SK-N-SH (cell line): ENCODE data around the gene KLC4. TPM values are rescaled to one million over a fixed set of nuclear protein-coding genes. Genes with fewer than 3 reads are reported as not detected.

Experiments
- CTCF ChIA-PET: fragments of 300-600, 350-600 bp; formaldehyde crosslinking; extraction: SDS; loops from one replicate; lab custom pipeline; 2021; lab: Yijun Ruan, JAX
- POLR2A ChIA-PET: fragments of 350-600 bp; sonication (Branson Sonifier 250); formaldehyde crosslinking; extraction: SDS; loops from one replicate; lab custom pipeline; 2020; ENCODE audit warnings: antibody characterized with exemption, inconsistent platforms; lab: Yijun Ruan, JAX
- DNase-seq: peaks from one replicate; pipeline ENCODE4 v3.0.0; 2012
- H2AFZ ChIP-seq: fragments of 200-600 bp; sonication (generic); 2 replicates; pipeline ENCODE4 v1.8.1; 2016; ENCODE audit warnings: antibody characterized with exemption, mild to moderate bottlenecking, low read depth
- H3F3A ChIP-seq: fragments of 200-600 bp; sonication (generic); replicated peaks from 2 replicates; pipeline ENCODE3; 2016; ENCODE audit warnings: antibody characterized with exemption, mild to moderate bottlenecking; ENCODE audit not compliant: insufficient read depth
- H3K27ac ChIP-seq, 2 experiments: fragments of 200-500 bp in 1 of 2; fragments of 200-600 bp in 1 of 2; sonication (Bioruptor generic) in 1 of 2; sonication (generic), shearing (Covaris generic) in 1 of 2; 2 replicates each; pipeline versions ENCODE4 v1.5.1 to v1.6.1; 2014 to 2016; ENCODE audit warnings: low read depth in 2 of 2, inconsistent platforms in 1 of 2, low read length in 1 of 2, mild to moderate bottlenecking in 1 of 2, mixed read lengths in 1 of 2
- H3K27me3 ChIP-seq: fragments of 200-600 bp; sonication (generic), shearing (Covaris generic); 2 replicates; pipeline ENCODE4 v1.6.1; 2016; ENCODE audit warnings: mixed run types; ENCODE audit not compliant: insufficient read depth
- H3K36me3 ChIP-seq, 2 experiments: fragments of 200-500 bp in 1 of 2; fragments of 200-600 bp in 1 of 2; sonication (Bioruptor generic) in 1 of 2; sonication (generic) in 1 of 2; replicated peaks in 1 of 2; 2 replicates each; pipeline versions ENCODE3 to v1.5.1; 2014 to 2016; ENCODE audit warnings: low read length in 1 of 2, mild to moderate bottlenecking in 1 of 2; ENCODE audit not compliant: insufficient read depth in 2 of 2, control insufficient read depth in 1 of 2
- H3K4me1 ChIP-seq, 2 experiments: fragments of 200-500 bp in 1 of 2; fragments of 200-600 bp in 1 of 2; sonication (Bioruptor generic) in 1 of 2; sonication (generic), shearing (Covaris generic) in 1 of 2; 2 replicates each; pipeline versions ENCODE4 v1.5.1 to v1.6.1; 2014 to 2016; ENCODE audit warnings: low read depth in 1 of 2, low read length in 1 of 2, mixed run types in 1 of 2; ENCODE audit not compliant: insufficient read depth in 2 of 2, control insufficient read depth in 1 of 2
- H3K4me2 ChIP-seq: fragments of 200-600 bp; sonication (generic), shearing (Covaris generic); 2 replicates; pipeline ENCODE4 v1.6.1; 2017; ENCODE audit warnings: mixed run types
- H3K4me3 ChIP-seq, 2 experiments: fragments of 200-500 bp in 1 of 2; fragments of 200-600 bp in 1 of 2; sonication (Bioruptor generic) in 1 of 2; sonication (generic), shearing (Covaris generic) in 1 of 2; 2 replicates each; pipeline versions ENCODE4 v1.5.1 to v1.8.1; 2014 to 2016; ENCODE audit warnings: low read depth in 2 of 2, inconsistent platforms in 1 of 2, low read length in 1 of 2, mild to moderate bottlenecking in 1 of 2, mixed read lengths in 1 of 2, moderate library complexity in 1 of 2
- H3K79me2 ChIP-seq: fragments of 200-600 bp; sonication (generic); 2 replicates; pipeline ENCODE4 v1.8.1; 2017; ENCODE audit warnings: mild to moderate bottlenecking; ENCODE audit not compliant: insufficient read depth
- H3K9ac ChIP-seq: fragments of 200-600 bp; sonication (generic); 2 replicates; pipeline ENCODE4 v1.6.1; 2017; ENCODE audit warnings: mixed run types
- H3K9me2 ChIP-seq: fragments of 200-600 bp; sonication (generic); 2 replicates; pipeline ENCODE4 v1.6.1; 2017; ENCODE audit warnings: mixed run types
- H3K9me3 ChIP-seq: fragments of 200-600 bp; sonication (generic); 2 replicates; pipeline ENCODE4 v1.6.1; 2017; ENCODE audit warnings: mixed run types, mild to moderate bottlenecking, moderate library complexity
- H4K20me1 ChIP-seq: fragments of 200-600 bp; sonication (generic); 2 replicates; pipeline ENCODE4 v1.6.1; 2017; ENCODE audit warnings: mild to moderate bottlenecking, mixed run types; ENCODE audit not compliant: insufficient read depth
- EP300 ChIP-seq, 2 experiments: IDR thresholded peaks; 2 replicates each; pipeline versions ENCODE4 v1.4.0 to v1.6.1; 2012; ENCODE audit warnings: borderline replicate concordance in 1 of 2, low read depth in 1 of 2, low read length in 1 of 2
- FOSL2 ChIP-seq: IDR thresholded peaks from 2 replicates; pipeline ENCODE4 v1.4.0; 2012; ENCODE audit warnings: low read depth, mild to moderate bottlenecking, moderate library complexity, borderline replicate concordance
- NFIC ChIP-seq: IDR thresholded peaks from 2 replicates; pipeline ENCODE4 v1.4.0; 2012; ENCODE audit warnings: borderline replicate concordance
- SIN3A ChIP-seq: IDR thresholded peaks from 2 replicates; pipeline ENCODE4 v1.6.1; 2012; ENCODE audit warnings: low read depth, mild to moderate bottlenecking, low read length, moderate library complexity, borderline replicate concordance
- TAF1 ChIP-seq: IDR thresholded peaks from 2 replicates; pipeline ENCODE4 v1.6.1; 2012; ENCODE audit warnings: low read depth, mild to moderate bottlenecking, low read length, moderate library complexity, borderline replicate concordance
- TCF12 ChIP-seq: IDR thresholded peaks from 2 replicates; pipeline ENCODE4 v1.4.0; 2012
- WGBS: methylation state at CpG from one replicate; pipeline ENCODE4 v1.1.6; 2017; ENCODE audit warnings: low lambda C conversion rate; 5-methylcytosine and 5-hydroxymethylcytosine counted together
- polyA plus RNA-seq, 3 experiments: library from polyadenylated mRNA; depleted of rRNA; stranded (reverse); fragments of >200 nt; gene quantifications; 2 replicates each; pipeline ENCODE4 v1.2.3, GENCODE V29; 2012
- TF ChIP-seq, protein P1 (sequence below): IDR thresholded peaks from 2 replicates; pipeline ENCODE4 v1.4.0; 2012; ENCODE audit warnings: low read depth
- TF ChIP-seq, protein P2 (sequence below): IDR thresholded peaks from 2 replicates; pipeline ENCODE4; 2012

The KLC4 gene
- polyA plus RNA-seq, 1 of the 3 experiments (the other 2 are of a cell fraction): 17.5 TPM

DNA sequence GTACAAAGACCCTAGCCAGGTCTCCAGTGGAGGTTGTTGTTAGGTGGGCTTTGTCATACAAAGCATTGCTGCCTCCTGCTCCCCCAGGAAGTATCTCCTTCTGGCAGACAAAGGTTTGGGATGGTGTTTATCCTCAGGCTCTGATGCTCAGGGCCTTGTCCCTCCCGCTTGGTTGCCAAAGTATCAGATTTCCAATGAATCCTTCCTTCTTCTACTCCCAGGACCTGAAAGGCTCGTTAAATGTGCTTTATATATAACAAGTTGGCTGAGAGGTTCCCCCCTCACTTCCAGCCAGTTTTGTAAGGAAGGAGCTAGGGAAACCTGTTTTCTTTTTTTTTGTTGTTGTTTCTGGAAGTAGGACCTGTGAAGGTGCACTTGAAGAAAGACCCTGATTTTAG lies 31.1 kb downstream of the KLC4 start:
- no peak for DNase-seq
- no peak overlapping the region for H2AFZ ChIP-seq
- TF ChIP-seq, protein P1, sequence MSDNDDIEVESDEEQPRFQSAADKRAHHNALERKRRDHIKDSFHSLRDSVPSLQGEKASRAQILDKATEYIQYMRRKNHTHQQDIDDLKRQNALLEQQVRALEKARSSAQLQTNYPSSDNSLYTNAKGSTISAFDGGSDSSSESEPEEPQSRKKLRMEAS: no peak
- TF ChIP-seq SIN3A: no peak
- TF ChIP-seq NFIC: no peak
- no peak for TF ChIP-seq TCF12
- no peak overlapping the region for H3K4me3 ChIP-seq
- 55% methylated on average over 2 of the region's 2 CpGs for WGBS
- no peaks in the 10 kb centered on the region for H3K9me2 ChIP-seq
- POLR2A ChIA-PET: interaction anchor here (1.0 kb wide), 1 partner anchor 13 kb away, joined by 4 read pairs; no protein-coding TSS in a partner anchor
- peaks cover 19 to 49% of the 10 kb centered on the region in 2 experiments for H3K4me1 ChIP-seq
- no peak overlapping the region; the same call in 1 of the 2 replicates for H3K9ac ChIP-seq
- no peaks in the 10 kb centered on the region for H3K36me3 ChIP-seq
- no peaks in the 10 kb centered on the region for H3K27me3 ChIP-seq
- H3F3A ChIP-seq: peaks cover 18% of the 10 kb centered on the region
- H3K27ac ChIP-seq: peak overlapping the region; percentile 43 to 51; a peak in 3 of 4 replicates
- peak overlapping the region; percentile 64 for H3K4me2 ChIP-seq
- no peaks in the 10 kb centered on the region for H3K9me3 ChIP-seq
- H4K20me1 ChIP-seq: peaks cover 19% of the 10 kb centered on the region
- H3K79me2 ChIP-seq: peaks cover 100% of the 10 kb centered on the region
- CTCF ChIA-PET: interaction anchor here (0.8 to 2.4 kb wide), 4 partner anchors 9 to 53 kb away, joined by 3 to 8 read pairs (median 4); no protein-coding TSS in a partner anchor

DNA sequence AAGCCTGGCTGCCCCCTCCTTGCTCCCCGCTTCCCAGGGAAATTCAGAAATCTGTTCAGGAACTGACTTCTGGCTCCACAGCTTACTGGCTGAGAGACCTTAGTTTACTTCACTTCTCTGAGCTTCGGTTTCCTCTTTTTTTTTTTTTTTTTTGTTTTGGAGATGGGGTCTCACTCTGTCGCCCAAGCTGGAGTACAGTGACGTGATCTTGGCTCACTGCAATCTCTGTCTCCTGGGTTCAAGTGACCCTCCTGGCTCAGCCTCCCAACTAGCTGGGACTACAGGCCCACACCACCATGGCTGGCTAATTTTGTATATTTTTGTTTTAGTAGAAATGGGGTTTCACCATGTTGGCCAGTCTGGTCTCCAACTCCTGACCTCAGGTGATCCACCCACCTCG lies 31.6 kb downstream of the KLC4 start:
- Histone ChIP-seq H3K79me2 (peaks cover 100% of the 10 kb centered on the region), H3F3A (peaks cover 20% of the 10 kb centered on the region), H3K9me3 (no peaks in the 10 kb centered on the region), H2AFZ (no peak overlapping the region), H3K4me2 (peak overlapping the region; percentile 64; the same call in 1 of the 2 replicates), H3K27me3 (no peaks in the 10 kb centered on the region), H3K4me3 (no peak overlapping the region; a peak in 1 of 4 replicates), H4K20me1 (peaks cover 17% of the 10 kb centered on the region), H3K36me3 (no peaks in the 10 kb centered on the region), H3K9me2 (no peaks in the 10 kb centered on the region), H3K27ac (peak overlapping the region in 1 of 2 experiments; percentile 51; a peak in 3 of 4 replicates), H3K4me1 (peaks cover 21 to 54% of the 10 kb centered on the region in 2 experiments), H3K9ac (0 out of 2 replicates have a peak overlapping the region, but pooled peaks have one; percentile 11)
- CTCF ChIA-PET: interaction anchor here (0.8 to 2.4 kb wide), 3 partner anchors 22 to 52 kb away, joined by 3 to 8 read pairs (median 5); no protein-coding TSS in a partner anchor
- DNase-seq: no peak
- TF ChIP-seq, protein P2, sequence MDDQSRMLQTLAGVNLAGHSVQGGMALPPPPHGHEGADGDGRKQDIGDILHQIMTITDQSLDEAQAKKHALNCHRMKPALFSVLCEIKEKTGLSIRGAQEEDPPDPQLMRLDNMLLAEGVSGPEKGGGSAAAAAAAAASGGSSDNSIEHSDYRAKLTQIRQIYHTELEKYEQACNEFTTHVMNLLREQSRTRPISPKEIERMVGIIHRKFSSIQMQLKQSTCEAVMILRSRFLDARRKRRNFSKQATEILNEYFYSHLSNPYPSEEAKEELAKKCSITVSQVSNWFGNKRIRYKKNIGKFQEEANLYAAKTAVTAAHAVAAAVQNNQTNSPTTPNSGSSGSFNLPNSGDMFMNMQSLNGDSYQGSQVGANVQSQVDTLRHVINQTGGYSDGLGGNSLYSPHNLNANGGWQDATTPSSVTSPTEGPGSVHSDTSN: no peak
- POLR2A ChIA-PET: no interaction called here
- WGBS: 95% methylated on average over 4 of the region's 5 CpGs

DNA sequence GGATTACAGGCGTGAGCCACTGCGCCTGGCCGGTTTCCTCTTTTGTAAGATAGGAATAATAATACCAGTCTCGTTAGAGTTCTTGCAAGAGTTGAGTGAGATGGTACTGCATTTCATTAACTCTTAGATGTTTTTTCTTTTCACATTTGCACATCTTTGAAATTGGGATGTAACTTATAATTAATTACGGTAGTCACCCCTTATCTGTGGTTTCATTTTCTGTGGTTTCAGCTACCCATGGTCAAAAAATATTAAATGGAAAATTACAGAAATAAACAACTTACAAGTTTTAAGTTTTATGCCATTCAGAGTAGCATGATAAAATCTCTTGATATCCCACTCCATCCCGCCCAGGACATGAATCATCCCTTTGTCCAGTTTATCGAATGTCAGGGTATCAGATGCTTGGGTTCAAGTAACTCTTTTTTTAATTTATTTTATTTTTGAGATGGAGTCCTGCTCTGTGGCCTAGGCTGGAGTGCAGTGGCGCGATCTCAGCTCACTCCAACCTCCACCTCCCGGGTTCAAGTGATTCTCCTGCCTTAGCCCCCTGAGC lies 32.1 kb downstream of the KLC4 start:
- Histone ChIP-seq H2AFZ (0 out of 2 replicates have a peak overlapping the region, but pooled peaks have one; percentile 21), H3K4me2 (peak overlapping the region; percentile 51; the same call in 1 of the 2 replicates), H3K9ac (peak overlapping the region; percentile 11; the same call in 1 of the 2 replicates), H3K27me3 (no peaks in the 10 kb centered on the region), H4K20me1 (peaks cover 15% of the 10 kb centered on the region), H3K4me3 (no peak overlapping the region; a peak in 1 of 4 replicates), H3K36me3 (no peaks in the 10 kb centered on the region), H3K79me2 (peaks cover 100% of the 10 kb centered on the region), H3K9me3 (no peaks in the 10 kb centered on the region), H3K4me1 (peaks cover 26 to 59% of the 10 kb centered on the region in 2 experiments), H3K27ac (peak overlapping the region in 1 of 2 experiments; percentile 51; a peak in 2 of 4 replicates), H3K9me2 (no peaks in the 10 kb centered on the region), H3F3A (peaks cover 25% of the 10 kb centered on the region)
- DNase-seq: no peak
- TF ChIP-seq TCF12: peak; percentile 24; the same call in 1 of the 2 replicates
- TF ChIP-seq TAF1: no peak
- TF ChIP-seq EP300 (IDR thresholded peaks at IDR 0.05; ENCODE audit: borderline replicate concordance in 1 of 2, low read depth in 1 of 2, low read length in 1 of 2): 0 out of 4 replicates have a peak, but pooled peaks of 1 of the 2 experiments have one; percentile 5
- no peak for TF ChIP-seq NFIC
- TF ChIP-seq, protein P2: peak; percentile 58
- TF ChIP-seq FOSL2: peak; percentile 53; the same call in 1 of the 2 replicates
- ChIA-PET POLR2A (no interaction called here), CTCF (interaction anchor here (2.4 kb wide), 1 partner anchor 52 kb away, joined by 8 read pairs; no protein-coding TSS in a partner anchor)
- 62% methylated on average over 10 of the region's 10 CpGs for WGBS
